Activated CD8-positive, alpha-beta T cell treated with anti-CD3 and anti-CD28 coated beads for 36 hours (primary cell): ENCODE data around the gene HDAC5. TPM values are rescaled to one million over a fixed set of nuclear protein-coding genes. Genes with fewer than 3 reads are reported as not detected.
"Not testable (repeated sequence)": the region's sequence is repeated elsewhere in the genome, so short reads cannot be mapped to it uniquely, and the experiment has no call there.

Source experiments
- ATAC-seq: fragments of 200-7000 bp; cut with Tn5 transposase; one replicate; pipeline ENCODE4 v1.10.0; 2021; ENCODE audit warnings: mild to moderate bottlenecking, moderate library complexity
- CTCF ChIA-PET: fragments of 350-600 bp; sonication (Branson Sonifier 250); formaldehyde crosslinking; loops from one replicate; lab custom pipeline; 2021; ENCODE audit warnings: antibody characterized with exemption; lab: Charles Lee
- POLR2A ChIA-PET: fragments of 350-600 bp; sonication (Branson Sonifier 250); formaldehyde crosslinking; loops from one replicate; lab custom pipeline; 2021; ENCODE audit warnings: antibody characterized with exemption; lab: Charles Lee
- DNase-seq: peaks from one replicate; pipeline ENCODE4 v3.0.0-alpha.2; 2020
- H3K27ac Mint-ChIP-seq: one replicate; pipeline ENCODE4 v1.8.0; 2021; ENCODE audit warnings: mild to moderate bottlenecking, mixed read lengths
- H3K27me3 Mint-ChIP-seq: one replicate; pipeline ENCODE4 v1.8.0; 2021; ENCODE audit warnings: mixed read lengths
- H3K36me3 Mint-ChIP-seq: one replicate; pipeline ENCODE4 v1.8.0; 2021; ENCODE audit warnings: low read depth, mixed read lengths
- H3K4me1 Mint-ChIP-seq: one replicate; pipeline ENCODE4 v1.8.0; 2021; ENCODE audit warnings: low read depth, mixed read lengths
- H3K4me3 Mint-ChIP-seq: one replicate; pipeline ENCODE4 v1.8.0; 2021; ENCODE audit warnings: mild to moderate bottlenecking, moderate library complexity, mixed read lengths
- H3K9me3 Mint-ChIP-seq: one replicate; pipeline ENCODE4 v1.8.0; 2021; ENCODE audit warnings: mixed read lengths
- intact Hi-C: fragments of 100-400 bp; cut with micrococcal nuclease; formaldehyde crosslinking; loops from one replicate; pipeline ENCODE4 v1.10.0; 2022
- total RNA-seq, 2 experiments: library from RNA; stranded (reverse); gene quantifications; one replicate each; pipeline ENCODE4 v1.2.3, GENCODE V29; 2021
- TF ChIP-seq, protein P1 (sequence below): fragments of 200-600 bp; IDR thresholded peaks from one replicate; pipeline ENCODE4 v1.8.0; 2022; ENCODE audit warnings: antibody characterized with exemption, mild to moderate bottlenecking

Gene HDAC5
- total RNA-seq, 2 experiments from 2014 or later = 19.1 to 19.3 TPM

GRCh38 chr17:44137891-44138709, 14.7 kb upstream of the HDAC5 start:
- peak overlapping the region; percentile 9 for H3K4me3 Mint-ChIP-seq
- intact Hi-C loops = no loop called here

DNA sequence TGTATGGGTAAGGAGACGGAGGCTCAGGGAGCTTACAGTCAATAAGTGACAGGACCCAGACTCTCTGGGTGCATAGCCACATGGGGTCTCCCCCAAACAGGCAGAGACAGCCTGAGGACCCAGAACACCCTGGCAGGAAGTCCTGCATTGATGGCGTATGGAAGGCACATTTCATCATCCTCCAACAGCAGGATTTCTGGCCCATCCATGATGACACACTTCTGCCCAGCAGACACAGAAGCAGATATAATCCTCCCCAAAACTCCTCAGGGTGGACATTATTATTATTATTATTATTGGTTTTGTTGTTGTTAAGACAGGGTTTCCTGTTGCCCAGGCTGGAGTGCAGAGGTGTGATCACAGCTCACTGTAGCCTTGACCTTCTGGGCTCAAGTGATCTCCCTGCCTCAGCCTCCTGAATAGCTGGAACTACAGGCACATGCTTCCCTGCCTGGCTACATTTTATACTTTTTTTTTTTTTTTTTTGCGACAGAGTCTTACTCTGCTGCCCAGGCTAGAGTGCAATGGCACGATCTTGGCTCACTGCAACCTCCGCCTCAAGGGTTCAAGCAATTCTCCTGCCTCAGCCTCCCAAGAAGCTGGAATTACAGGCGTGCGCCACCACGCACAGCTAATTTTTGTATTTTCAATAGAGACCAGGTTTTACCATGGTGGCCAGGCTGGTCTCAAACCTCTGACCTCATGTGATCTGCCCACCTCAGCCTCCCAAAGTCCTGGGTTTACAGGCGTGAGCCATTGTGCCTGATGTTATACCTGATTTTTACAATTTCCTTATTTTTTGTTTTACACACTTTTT, 11.5 kb upstream of the HDAC5 start:
- Mint-ChIP-seq H3K9me3 (no peaks in the 10 kb centered on the region), H3K36me3 (no peaks in the 10 kb centered on the region), H3K27ac (no peak overlapping the region), H3K27me3 (no peaks in the 10 kb centered on the region), H3K4me1 (peaks cover 23% of the 10 kb centered on the region), H3K4me3 (no peak overlapping the region)
- CTCF ChIA-PET = interaction anchor here (0.8 kb wide), 1 partner anchor 33 kb away, joined by 3 read pairs; no protein-coding TSS in a partner anchor
- ATAC-seq = no peak
- TF ChIP-seq, protein P1, sequence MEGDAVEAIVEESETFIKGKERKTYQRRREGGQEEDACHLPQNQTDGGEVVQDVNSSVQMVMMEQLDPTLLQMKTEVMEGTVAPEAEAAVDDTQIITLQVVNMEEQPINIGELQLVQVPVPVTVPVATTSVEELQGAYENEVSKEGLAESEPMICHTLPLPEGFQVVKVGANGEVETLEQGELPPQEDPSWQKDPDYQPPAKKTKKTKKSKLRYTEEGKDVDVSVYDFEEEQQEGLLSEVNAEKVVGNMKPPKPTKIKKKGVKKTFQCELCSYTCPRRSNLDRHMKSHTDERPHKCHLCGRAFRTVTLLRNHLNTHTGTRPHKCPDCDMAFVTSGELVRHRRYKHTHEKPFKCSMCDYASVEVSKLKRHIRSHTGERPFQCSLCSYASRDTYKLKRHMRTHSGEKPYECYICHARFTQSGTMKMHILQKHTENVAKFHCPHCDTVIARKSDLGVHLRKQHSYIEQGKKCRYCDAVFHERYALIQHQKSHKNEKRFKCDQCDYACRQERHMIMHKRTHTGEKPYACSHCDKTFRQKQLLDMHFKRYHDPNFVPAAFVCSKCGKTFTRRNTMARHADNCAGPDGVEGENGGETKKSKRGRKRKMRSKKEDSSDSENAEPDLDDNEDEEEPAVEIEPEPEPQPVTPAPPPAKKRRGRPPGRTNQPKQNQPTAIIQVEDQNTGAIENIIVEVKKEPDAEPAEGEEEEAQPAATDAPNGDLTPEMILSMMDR = no peak
- POLR2A ChIA-PET = interaction anchor here (1.0 kb wide), 1 partner anchor 51 kb away, joined by 5 read pairs; no protein-coding TSS in a partner anchor
- intact Hi-C loops = no loop called here
- no peak for DNase-seq

More at GRCh38 chr17:44137891-44138709, 14.7 kb upstream of the HDAC5 start:
- peak; percentile 74 for ATAC-seq
- CTCF ChIA-PET = interaction anchor here (0.8 to 1.7 kb wide), 6 partner anchors 8 to 257 kb away, joined by 3 to 9 read pairs (median 3); partner anchors contain the start of gene HDAC5
- Mint-ChIP-seq H3K9me3 (no peaks in the 10 kb centered on the region), H3K27me3 (no peaks in the 10 kb centered on the region), H3K4me1 (peaks cover 20% of the 10 kb centered on the region), H3K27ac (peak overlapping the region; percentile 58), H3K36me3 (no peaks in the 10 kb centered on the region)
- POLR2A ChIA-PET = interaction anchor here (0.6 to 3.2 kb wide), 5 partner anchors 12 to 215 kb away, joined by 3 to 9 read pairs (median 3); partner anchors contain the start of genes HDAC5 and TMUB2
- peak; percentile 89 for DNase-seq
- TF ChIP-seq, protein P1 = no peak

- Mint-ChIP-seq H3K36me3 (no peaks in the 10 kb centered on the region), H3K4me1 (peaks cover 23% of the 10 kb centered on the region), H3K27ac (no peak overlapping the region), H3K9me3 (no peaks in the 10 kb centered on the region), H3K27me3 (no peaks in the 10 kb centered on the region), H3K4me3 (no peak overlapping the region)
- intact Hi-C loops = no loop called here
- DNase-seq (no peak), ATAC-seq (no peak)
- TF ChIP-seq, protein P1 = no peak
- POLR2A ChIA-PET = interaction anchor here (1.0 kb wide), 2 partner anchors 11 to 52 kb away, joined by 3 to 5 read pairs; partner anchors contain the start of gene HDAC5
- CTCF ChIA-PET = interaction anchor here (0.9 to 1.9 kb wide), 3 partner anchors 8 to 76 kb away, joined by 3 to 13 read pairs (median 4); partner anchors contain the start of gene HDAC5
Measured at GRCh38 chr17:44133918-44134476, 10.6 kb upstream of the HDAC5 start.

DNA sequence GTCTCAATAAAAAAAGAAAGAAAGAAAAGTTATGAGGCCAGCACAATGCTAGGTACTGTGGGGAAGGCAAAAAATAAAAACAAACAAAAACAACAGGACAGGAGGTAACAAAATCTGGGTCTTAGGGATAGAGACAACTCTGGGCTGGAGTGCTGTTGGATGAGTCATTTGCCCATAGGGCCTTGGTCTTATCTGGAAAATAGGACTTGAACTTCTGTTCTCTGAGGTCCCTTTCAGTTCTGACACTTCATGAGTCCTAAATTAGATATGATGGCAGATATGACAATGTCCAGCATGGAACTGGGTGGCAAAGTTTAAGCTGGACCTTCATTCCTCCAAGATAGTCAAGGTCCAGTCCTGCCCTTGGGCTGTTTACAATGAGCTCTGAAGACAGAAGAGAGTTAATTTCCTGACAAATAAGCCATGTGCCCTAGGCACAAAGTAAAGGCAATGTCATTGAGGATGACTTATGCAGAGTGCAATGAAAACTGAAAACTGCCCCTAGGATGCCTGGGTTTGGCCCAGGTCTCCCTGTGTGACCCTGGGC, 8.9 kb upstream of the HDAC5 start:
- H3K27me3 Mint-ChIP-seq = no peaks in the 10 kb centered on the region
- intact Hi-C loops = no loop called here
- ChIA-PET CTCF (interaction anchor here (0.6 to 1.9 kb wide), 6 partner anchors 9 to 93 kb away, joined by 3 to 13 read pairs (median 4); partner anchors contain the start of gene HDAC5), POLR2A (interaction anchor here (1.1 kb wide), 1 partner anchor 44 kb away, joined by 3 read pairs; no protein-coding TSS in a partner anchor)
- H3K27ac Mint-ChIP-seq = peak overlapping the region; percentile 36
- peak; percentile 58 for ATAC-seq
- H3K4me1 Mint-ChIP-seq = peaks cover 10% of the 10 kb centered on the region
- H3K9me3 Mint-ChIP-seq = no peaks in the 10 kb centered on the region
- no peaks in the 10 kb centered on the region for H3K36me3 Mint-ChIP-seq
- DNase-seq = no peak
- TF ChIP-seq, protein P1 = no peak
- no peak overlapping the region for H3K4me3 Mint-ChIP-seq

DNA sequence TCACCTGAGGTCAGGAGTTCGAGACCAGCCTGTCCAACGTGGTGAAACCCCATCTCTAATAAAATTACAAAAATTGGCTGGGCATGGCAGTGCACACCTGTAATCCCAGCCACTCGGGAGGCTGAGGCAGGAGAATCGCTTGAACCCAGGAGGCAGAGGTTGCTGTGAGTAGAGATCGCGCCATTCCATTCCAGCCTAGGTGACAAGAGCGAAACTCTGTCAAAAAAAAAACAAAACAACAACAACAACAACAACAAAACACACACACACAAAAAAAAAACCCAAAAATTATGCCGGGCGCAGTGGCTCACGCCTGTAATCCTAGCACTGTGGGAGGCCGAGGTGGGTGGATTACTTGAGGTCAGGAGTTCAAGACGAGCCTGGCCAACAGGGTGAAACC, 7.9 kb upstream of the HDAC5 start:
- DNase-seq, H3K4me1 Mint-ChIP-seq, ATAC-seq, H3K4me3 Mint-ChIP-seq, POLR2A ChIA-PET, intact Hi-C loops, H3K9me3 Mint-ChIP-seq, H3K36me3 Mint-ChIP-seq, H3K27me3 Mint-ChIP-seq, H3K27ac Mint-ChIP-seq: not testable (repeated sequence)
- CTCF ChIA-PET = interaction anchor here (1.4 to 1.7 kb wide), 2 partner anchors 15 to 19 kb away, joined by 3 to 5 read pairs; no protein-coding TSS in a partner anchor
